ENCODE data around the gene ZFP36L1.

- TF ChIP-seq CTCF (IDR thresholded peaks at IDR 0.05; ENCODE audit: low read depth, low read length, poor library complexity, severe bottlenecking), result peak; percentile 94
- no peak for TF ChIP-seq EZH2phosphoT487 (IDR thresholded peaks at IDR 0.05; ENCODE audit: borderline replicate concordance, low read length)
Measured at GRCh38 chr14:68816183-68816942, 23.5 kb upstream of the ZFP36L1 start.

Data from DOHH2 (cell line).